ENCODE data around the gene SMPDL3B. TPM values are rescaled to one million over a fixed set of nuclear protein-coding genes. Genes with fewer than 3 reads are reported as not detected.

The SMPDL3B gene
- total RNA-seq, 1 donor from 2014 or later, result 20.1 TPM

DNA sequence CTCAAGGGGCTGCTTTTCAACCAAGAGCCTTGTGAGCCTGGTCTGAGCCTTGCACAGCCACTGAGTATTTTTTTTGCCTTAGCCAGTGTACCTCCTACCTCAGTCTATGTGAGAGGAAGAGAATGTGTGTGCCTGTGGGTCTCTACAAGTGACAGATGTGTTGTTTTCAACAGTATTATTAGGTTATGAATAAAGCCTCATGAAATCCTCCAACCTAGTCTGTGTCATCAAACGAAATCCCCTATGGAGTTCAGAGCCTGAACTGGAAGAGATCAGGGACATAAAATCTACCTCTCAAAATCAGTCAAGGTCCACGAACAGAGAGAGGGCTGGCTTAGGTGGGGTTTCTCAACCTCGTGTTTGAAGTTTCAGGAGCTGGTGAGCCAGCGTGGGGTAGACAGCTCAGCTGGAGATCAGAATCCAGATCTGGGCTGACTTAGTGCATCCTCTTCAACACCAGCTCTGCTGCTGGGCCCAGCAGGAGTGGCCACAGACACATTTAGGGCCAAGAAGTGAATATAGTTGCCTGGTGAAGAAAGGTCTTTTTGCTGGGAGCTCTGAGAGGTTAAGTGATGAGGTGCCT lies 33.2 kb downstream of the SMPDL3B start:
- H3K36me3 ChIP-seq (ENCODE audit: control insufficient read depth, insufficient read depth, low read length), result no peaks in the 10 kb centered on the region
- no peak for TF ChIP-seq CTCF (IDR thresholded peaks at IDR 0.05; ENCODE audit: insufficient read depth, low read length, poor library complexity, severe bottlenecking)
- no peak overlapping the region for H3K4me3 ChIP-seq (ENCODE audit: low read depth, low read length)
- H3K27me3 ChIP-seq (ENCODE audit: control insufficient read depth, insufficient read depth, low read length), result no peaks in the 10 kb centered on the region
- DNase-seq (ENCODE audit: low read depth), result no peak

DNA sequence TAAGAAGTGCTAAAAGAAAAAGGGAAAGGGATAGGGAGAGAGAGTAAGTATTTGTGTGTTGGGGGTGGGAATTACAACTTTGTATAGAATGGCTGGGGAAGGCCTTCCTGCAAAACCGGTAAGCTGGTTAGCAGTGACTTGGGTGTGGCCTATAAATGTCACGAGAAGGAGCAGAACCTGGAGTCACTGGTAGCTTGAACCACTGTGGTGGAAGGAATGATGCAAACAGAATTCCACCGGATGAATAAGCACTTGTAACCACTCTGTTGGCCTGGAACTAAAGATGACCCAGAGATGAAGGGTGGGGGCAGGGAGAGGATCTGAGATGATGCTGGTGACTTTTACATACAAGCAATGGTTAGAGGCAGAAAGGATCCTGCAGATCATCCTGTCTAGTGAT lies 33.9 kb downstream of the SMPDL3B start:
- TF ChIP-seq CTCF (IDR thresholded peaks at IDR 0.05; ENCODE audit: insufficient read depth, low read length, poor library complexity, severe bottlenecking), result no peak
- DNase-seq (ENCODE audit: low read depth), result peak; percentile 56

GRCh38 chr1:27970401-27970800 lies 35.6 kb downstream of the SMPDL3B start:
- no peak for TF ChIP-seq CTCF (IDR thresholded peaks at IDR 0.05; ENCODE audit: insufficient read depth, low read length, poor library complexity, severe bottlenecking)
- H3K36me3 ChIP-seq (ENCODE audit: control insufficient read depth, insufficient read depth, low read length), result no peaks in the 10 kb centered on the region
- H3K4me3 ChIP-seq (ENCODE audit: low read depth, low read length), result no peak overlapping the region
- DNase-seq (ENCODE audit: low read depth), result no peak
- no peaks in the 10 kb centered on the region for H3K27me3 ChIP-seq (ENCODE audit: control insufficient read depth, insufficient read depth, low read length)

More for the DNA sequence above, 33.9 kb downstream of the SMPDL3B start:
- no peak overlapping the region for H3K4me3 ChIP-seq (ENCODE audit: low read depth, low read length)
- H3K27me3 ChIP-seq (ENCODE audit: control insufficient read depth, insufficient read depth, low read length), result no peaks in the 10 kb centered on the region
- H3K36me3 ChIP-seq (ENCODE audit: control insufficient read depth, insufficient read depth, low read length), result no peaks in the 10 kb centered on the region

DNA sequence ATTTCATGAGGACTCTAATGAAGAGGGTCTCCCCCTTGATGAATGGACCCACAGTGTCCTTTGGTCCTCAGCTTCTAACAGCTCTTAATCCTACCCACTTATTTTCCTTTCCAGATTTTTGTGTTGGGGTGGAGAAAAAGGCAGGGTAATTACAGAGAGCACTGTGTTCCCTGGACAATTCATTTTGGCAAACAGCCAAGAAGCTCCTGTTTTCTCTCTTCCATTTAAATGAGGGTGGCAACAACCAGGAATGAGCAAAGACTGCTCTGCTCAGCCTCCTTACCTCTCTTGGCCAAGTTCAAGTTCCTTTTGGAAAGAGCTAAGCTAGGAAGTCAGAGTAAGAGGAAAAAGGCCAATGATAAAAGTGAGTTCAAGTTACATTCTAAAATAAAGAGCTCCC lies 36.9 kb downstream of the SMPDL3B start:
- Histone ChIP-seq H3K4me3 (ENCODE audit: low read depth, low read length) (no peak overlapping the region), H3K36me3 (ENCODE audit: control insufficient read depth, insufficient read depth, low read length) (no peaks in the 10 kb centered on the region), H3K27me3 (ENCODE audit: control insufficient read depth, insufficient read depth, low read length) (no peaks in the 10 kb centered on the region)
- no peak for DNase-seq (ENCODE audit: low read depth)
- no peak for TF ChIP-seq CTCF (IDR thresholded peaks at IDR 0.05; ENCODE audit: insufficient read depth, low read length, poor library complexity, severe bottlenecking)

DNA sequence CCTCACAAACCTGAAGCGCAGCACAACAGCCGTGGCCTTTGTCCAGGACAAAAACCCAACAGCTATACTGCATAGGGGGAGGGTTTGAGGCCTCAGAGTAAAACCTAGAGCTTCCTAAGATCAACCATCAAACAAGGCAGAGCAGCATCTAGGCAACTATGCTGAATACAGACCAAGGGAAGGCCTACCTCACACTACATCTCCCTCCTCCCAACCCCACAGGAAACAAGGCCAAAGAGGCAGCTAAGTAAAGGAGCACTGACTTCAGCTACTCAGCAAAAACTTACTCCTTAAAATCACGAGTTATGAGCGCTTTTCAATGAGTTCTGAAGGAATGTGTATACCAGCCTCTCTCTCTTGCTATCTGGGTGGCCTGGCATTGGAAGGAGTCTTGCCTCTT lies 37.3 kb downstream of the SMPDL3B start:
- Histone ChIP-seq H3K4me3 (ENCODE audit: low read depth, low read length) (no peak overlapping the region), H3K36me3 (ENCODE audit: control insufficient read depth, insufficient read depth, low read length) (no peaks in the 10 kb centered on the region), H3K27me3 (ENCODE audit: control insufficient read depth, insufficient read depth, low read length) (no peaks in the 10 kb centered on the region)
- TF ChIP-seq CTCF (IDR thresholded peaks at IDR 0.05; ENCODE audit: insufficient read depth, low read length, poor library complexity, severe bottlenecking), result no peak
- DNase-seq (ENCODE audit: low read depth), result no peak

- no peaks in the 10 kb centered on the region for H3K27me3 ChIP-seq (ENCODE audit: control insufficient read depth, insufficient read depth, low read length)
- no peaks in the 10 kb centered on the region for H3K36me3 ChIP-seq (ENCODE audit: control insufficient read depth, insufficient read depth, low read length)
- TF ChIP-seq CTCF (IDR thresholded peaks at IDR 0.05; ENCODE audit: insufficient read depth, low read length, poor library complexity, severe bottlenecking), result no peak
- H3K4me3 ChIP-seq (ENCODE audit: low read depth, low read length), result no peak overlapping the region
- DNase-seq (ENCODE audit: low read depth), result no peak
Measured at GRCh38 chr1:27973771-27974416, 39.1 kb downstream of the SMPDL3B start.

All from kidney epithelial cell (primary cell).